Endodermal cell (in vitro differentiated cells): ENCODE data around the gene NRXN2. TPM values are rescaled to one million over a fixed set of nuclear protein-coding genes. Genes with fewer than 3 reads are reported as not detected.

Source experiments
- DNase-seq: peaks from one replicate; pipeline ENCODE4 v3.0.0-alpha.2; 2017
- H3K27ac ChIP-seq: 2 replicates; pipeline ENCODE4 v1.5.1; 2013; ENCODE audit warnings: mild to moderate bottlenecking, low read depth, low read length, moderate library complexity
- H3K27me3 ChIP-seq: 2 replicates; pipeline ENCODE4 v1.6.1; 2013; ENCODE audit warnings: mild to moderate bottlenecking, low read length, moderate library complexity; ENCODE audit not compliant: insufficient read depth, control insufficient read depth, poor library complexity, severe bottlenecking
- H3K36me3 ChIP-seq: 2 replicates; pipeline ENCODE4 v1.7.0; 2013; ENCODE audit warnings: mild to moderate bottlenecking, low read length, moderate library complexity; ENCODE audit not compliant: control insufficient read depth, insufficient read depth
- H3K4me1 ChIP-seq: one replicate; pipeline ENCODE4 v1.7.0; 2013; ENCODE audit warnings: low read length; ENCODE audit not compliant: control insufficient read depth, insufficient read depth
- H3K4me3 ChIP-seq: 2 replicates; pipeline ENCODE4 v1.5.1; 2013; ENCODE audit warnings: mild to moderate bottlenecking, low read length, moderate library complexity
- H3K9ac ChIP-seq: 2 replicates; pipeline ENCODE4 v1.6.1; 2013; ENCODE audit warnings: mild to moderate bottlenecking, low read length, moderate library complexity; ENCODE audit not compliant: poor library complexity, severe bottlenecking; ENCODE audit errors: extremely low read depth
- H3K9me3 ChIP-seq: 2 replicates; pipeline ENCODE4 v1.6.1; 2013; ENCODE audit warnings: mild to moderate bottlenecking, low read length, moderate library complexity; ENCODE audit not compliant: control insufficient read depth
- H3K27ac Mint-ChIP-seq: 2 replicates; pipeline ENCODE4 v1.8.0; 2020; ENCODE audit warnings: mixed read lengths
- H3K27me3 Mint-ChIP-seq: 2 replicates; pipeline ENCODE4 v1.8.0; 2021; ENCODE audit warnings: mild to moderate bottlenecking, mixed read lengths; ENCODE audit not compliant: insufficient read depth
- H3K36me3 Mint-ChIP-seq: 2 replicates; pipeline ENCODE4 v1.8.0; 2020; ENCODE audit warnings: low read depth, mixed read lengths
- H3K4me1 Mint-ChIP-seq: 2 replicates; pipeline ENCODE4 v1.8.0; 2020; ENCODE audit warnings: mixed read lengths
- H3K4me3 Mint-ChIP-seq: 2 replicates; pipeline ENCODE4 v1.8.0; 2020; ENCODE audit warnings: mild to moderate bottlenecking, moderate library complexity, mixed read lengths
- H3K9me3 Mint-ChIP-seq: 2 replicates; pipeline ENCODE4 v1.8.0; 2020; ENCODE audit warnings: mild to moderate bottlenecking, mixed read lengths
- CTCF ChIP-seq: fragments of 200-600 bp; sonication (generic); conservative IDR thresholded peaks from 2 replicates; pipeline ENCODE4 v1.5.0; 2021; ENCODE audit warnings: antibody characterized with exemption, mild to moderate bottlenecking
- WGBS, 2 experiments: methylation state at CpG; one replicate each; pipeline versions ENCODE4 v1.1.5 to v1.1.7; 2013; ENCODE audit warnings: missing lambda C conversion rate in 2 of 2, mixed read lengths in 1 of 2; ENCODE audit not compliant: insufficient coverage in 1 of 2, insufficient read length in 1 of 2; 5-methylcytosine and 5-hydroxymethylcytosine counted together
- total RNA-seq, 2 donors: library from RNA; stranded (reverse); fragmentation: NEBNext Ultra II Directional in 1 of 2; extraction: Animal tissue kit (Norgen Biotek cat#: 25700) in 1 of 2; gene quantifications; 2 replicates in 1 of 2; 3 replicates in 1 of 2; pipeline ENCODE4 v1.2.1, GENCODE V29; 2021

NRXN2 gene
- total RNA-seq, 2 donors from 2014 or later: 1.00 to 1.5 TPM

GRCh38 chr11:64723907-64724862 lies 1.2 kb upstream of the NRXN2 start:
- no peaks in the 10 kb centered on the region for H3K9me3 Mint-ChIP-seq
- no peaks in the 10 kb centered on the region for H3K36me3 Mint-ChIP-seq
- Histone ChIP-seq H3K9me3 (no peaks in the 10 kb centered on the region), H3K9ac (no peak overlapping the region), H3K4me1 (no peaks in the 10 kb centered on the region), H3K4me3 (no peak overlapping the region), H3K27ac (peak overlapping the region; percentile 53), H3K27me3 (peaks cover 40% of the 10 kb centered on the region), H3K36me3 (no peaks in the 10 kb centered on the region)
- no peak overlapping the region for H3K4me3 Mint-ChIP-seq
- H3K27ac Mint-ChIP-seq: no peak overlapping the region
- peak; percentile 55 for DNase-seq
- H3K4me1 Mint-ChIP-seq: peaks cover 7% of the 10 kb centered on the region
- WGBS, 2 experiments: 74 to 80% methylated on average over 8 to 9 of the region's 9 CpGs
- H3K27me3 Mint-ChIP-seq: peaks cover 45% of the 10 kb centered on the region
- TF ChIP-seq CTCF: no peak

DNA sequence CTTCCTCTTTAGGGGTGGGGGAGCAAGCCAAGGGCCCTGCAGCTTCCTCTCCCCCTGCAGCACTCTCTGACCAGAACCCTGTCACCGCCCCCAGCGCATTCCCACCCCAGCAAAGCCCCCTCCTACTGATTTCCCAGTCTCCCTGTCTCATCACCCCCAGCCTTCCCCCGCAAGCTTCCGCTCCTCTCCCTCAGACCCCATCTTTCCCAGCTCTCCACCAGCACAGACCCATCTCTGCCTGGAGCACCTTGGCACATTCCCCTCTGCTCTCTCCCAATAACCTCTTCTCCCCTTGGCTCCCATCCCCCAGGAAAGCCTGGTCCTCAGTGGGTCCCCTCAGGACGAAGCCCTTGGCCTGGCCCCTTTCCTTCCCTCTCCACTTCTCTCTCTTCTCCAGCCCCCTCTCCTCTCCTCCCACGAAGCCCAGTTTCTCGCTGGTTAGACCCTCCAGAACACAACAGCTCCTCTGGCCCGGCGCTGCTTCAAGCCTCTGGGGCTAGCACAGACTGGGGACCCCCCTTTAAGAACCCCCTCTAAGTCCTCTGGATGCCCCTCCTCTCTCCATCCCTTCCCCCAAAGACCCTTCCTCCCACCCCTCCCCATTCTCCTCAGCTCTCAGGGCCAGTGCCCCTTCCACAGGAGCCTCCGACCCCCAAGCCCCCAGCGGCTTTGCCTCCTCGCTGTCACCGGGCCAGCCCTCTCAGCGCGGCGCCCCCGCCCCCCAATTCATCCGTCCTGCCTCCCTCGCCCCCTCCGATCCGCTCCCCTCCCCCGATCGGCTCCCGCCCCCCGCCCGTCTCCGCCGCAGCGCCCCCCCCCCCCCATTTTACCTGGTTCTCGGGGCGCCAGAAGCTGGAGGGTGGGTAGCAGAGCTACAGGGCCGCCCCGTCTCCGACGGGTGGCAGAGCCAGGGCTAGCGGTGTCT lies 594 bp downstream of the NRXN2 start:
- Mint-ChIP-seq H3K4me1 (peaks cover 7% of the 10 kb centered on the region), H3K27me3 (peaks cover 63% of the 10 kb centered on the region), H3K4me3 (no peak overlapping the region), H3K27ac (no peak overlapping the region), H3K36me3 (no peaks in the 10 kb centered on the region), H3K9me3 (no peaks in the 10 kb centered on the region)
- TF ChIP-seq CTCF: no peak
- H3K9ac ChIP-seq: no peak overlapping the region
- DNase-seq: peak; percentile 43
- peaks cover 58% of the 10 kb centered on the region for H3K27me3 ChIP-seq
- WGBS, 2 experiments: 27 to 48% methylated on average over 5 to 16 of the region's 36 CpGs
- H3K27ac ChIP-seq: no peak overlapping the region
- H3K36me3 ChIP-seq: no peaks in the 10 kb centered on the region
- H3K4me1 ChIP-seq: no peaks in the 10 kb centered on the region
- no peaks in the 10 kb centered on the region for H3K9me3 ChIP-seq
- no peak overlapping the region for H3K4me3 ChIP-seq

GRCh38 chr11:64721359-64721699 lies 1.7 kb downstream of the NRXN2 start:
- Mint-ChIP-seq H3K27me3 (peaks cover 72% of the 10 kb centered on the region), H3K36me3 (no peaks in the 10 kb centered on the region), H3K4me1 (peaks cover 7% of the 10 kb centered on the region), H3K9me3 (no peaks in the 10 kb centered on the region), H3K27ac (no peak overlapping the region), H3K4me3 (no peak overlapping the region)
- H3K36me3 ChIP-seq: no peaks in the 10 kb centered on the region
- DNase-seq: peak; percentile 30
- no peak overlapping the region for H3K27ac ChIP-seq
- WGBS, 2 experiments: 70 to 93% methylated on average over 3 of the region's 3 CpGs
- H3K4me3 ChIP-seq: no peak overlapping the region
- no peaks in the 10 kb centered on the region for H3K4me1 ChIP-seq
- H3K9ac ChIP-seq: no peak overlapping the region
- H3K27me3 ChIP-seq: peaks cover 68% of the 10 kb centered on the region
- H3K9me3 ChIP-seq: no peaks in the 10 kb centered on the region
- TF ChIP-seq CTCF: no peak
